SK-N-SH (cell line): ENCODE measurements around the gene HLA-A.

Source experiments
- CTCF ChIP-seq: fragments of 200-600 bp; sonication (generic); IDR thresholded peaks from 2 replicates; pipeline ENCODE4 v1.6.1; 2017; ENCODE audit warnings: antibody characterized with exemption, mild to moderate bottlenecking, moderate library complexity
- POLR2AphosphoS5 ChIP-seq: IDR thresholded peaks from 2 replicates; pipeline ENCODE4 v1.6.1; 2012; ENCODE audit warnings: low read depth, low read length
- TAF1 ChIP-seq: IDR thresholded peaks from 2 replicates; pipeline ENCODE4 v1.6.1; 2012; ENCODE audit warnings: low read depth, mild to moderate bottlenecking, low read length, moderate library complexity, borderline replicate concordance
- YY1 ChIP-seq: IDR thresholded peaks from 2 replicates; pipeline ENCODE4 v1.4.0; 2012; ENCODE audit warnings: low read depth, mild to moderate bottlenecking

GRCh38 chr6:29964518-29964886 is 22.2 kb downstream of the HLA-A start:
- TF ChIP-seq YY1, result no peak
- TF ChIP-seq TAF1, result no peak
- no peak for TF ChIP-seq POLR2AphosphoS5
- TF ChIP-seq CTCF, result no peak
